DLD1 (cell line): ENCODE measurements around the gene BECN2.
"Not testable (repeated sequence)": the region's sequence is repeated elsewhere in the genome, so short reads cannot be mapped to it uniquely, and the experiment has no call there.

Source experiments
- in situ Hi-C: cut with HindIII; loops from 2 replicates; pipeline ENCODE4 v1.10.0; 2017; ENCODE audit warnings: low sequenced_read_pairs

The BECN2 gene

DNA sequence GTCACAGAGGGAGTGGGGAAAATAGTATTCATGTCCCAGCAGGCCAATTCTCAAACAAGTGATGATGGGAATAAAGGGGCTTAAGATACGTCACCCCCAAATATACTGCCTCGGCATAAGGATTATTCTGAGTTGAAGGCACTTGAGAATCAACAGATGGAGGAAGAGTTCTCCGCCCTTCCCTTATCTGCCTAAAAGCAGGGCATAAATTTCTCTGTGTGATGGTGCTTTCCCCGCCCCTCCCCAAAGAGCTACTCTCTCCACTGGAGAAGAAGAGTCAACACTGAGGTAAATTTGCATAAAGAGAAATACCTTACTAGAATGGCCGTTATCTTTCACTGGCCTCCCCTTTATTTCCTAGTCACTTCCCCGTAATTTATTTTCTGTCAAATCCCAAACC, 18.7 kb downstream of the BECN2 start:
- in situ Hi-C loops: no loop called here

DNA sequence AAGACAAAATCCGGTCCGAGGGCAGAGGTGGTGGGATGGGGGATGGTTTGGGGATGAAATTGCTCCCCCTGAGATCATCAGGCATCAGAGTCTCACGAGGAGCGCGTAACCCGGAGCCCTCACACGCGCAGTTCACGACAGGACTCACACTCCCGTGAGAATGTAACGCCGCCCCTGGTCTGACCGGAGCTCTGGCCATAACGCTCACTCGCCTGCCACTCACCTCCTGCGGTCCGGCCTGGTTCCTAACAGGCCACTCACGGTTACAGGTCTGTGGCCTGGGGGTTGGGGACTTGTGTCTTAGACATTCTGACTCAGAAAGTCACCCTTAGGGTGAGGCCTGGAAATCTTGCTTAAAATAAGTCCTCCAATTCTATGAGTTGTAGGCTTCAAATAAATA, 21.5 kb downstream of the BECN2 start:
- in situ Hi-C loops: no loop called here

DNA sequence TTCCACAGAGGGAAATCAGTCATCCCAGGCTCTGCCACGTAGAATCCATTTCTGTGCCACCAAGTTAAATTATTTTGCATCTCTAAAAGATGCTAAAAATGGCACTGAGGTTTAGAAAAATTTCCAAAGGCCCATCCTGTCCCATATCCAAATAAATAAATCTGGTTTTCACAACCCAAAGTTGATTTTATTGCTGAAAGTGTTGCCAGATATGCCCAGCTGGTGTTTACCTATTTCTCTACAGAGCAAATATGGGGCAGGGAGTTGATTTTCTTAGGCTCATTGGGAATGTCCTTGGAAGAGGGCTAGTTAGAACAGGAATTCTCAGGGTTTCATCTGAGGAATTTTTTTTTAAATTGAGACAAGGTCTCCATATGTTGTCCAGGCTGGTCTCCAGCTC, 22.4 kb downstream of the BECN2 start:
- in situ Hi-C loops: no loop called here

DNA sequence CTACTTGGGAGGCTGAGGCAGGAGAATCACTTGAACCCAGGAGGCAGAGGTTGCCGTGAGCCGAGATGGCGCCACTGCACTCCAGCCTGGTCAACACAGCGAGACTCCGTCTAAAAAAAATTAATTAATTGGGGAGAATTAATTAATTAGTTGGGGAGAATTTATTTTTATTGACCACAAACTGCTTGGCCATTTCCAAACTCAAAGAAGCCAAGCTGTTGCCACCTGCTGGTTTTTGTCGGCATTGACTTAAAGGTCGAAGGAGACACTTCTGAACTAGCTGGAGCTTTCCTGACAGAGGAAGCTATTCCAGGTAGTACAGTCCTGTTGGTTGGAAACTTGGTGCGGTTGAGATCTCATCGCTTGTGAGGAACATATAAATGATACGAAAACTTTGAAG, 28.2 kb downstream of the BECN2 start:
- in situ Hi-C loops: no loop called here

DNA sequence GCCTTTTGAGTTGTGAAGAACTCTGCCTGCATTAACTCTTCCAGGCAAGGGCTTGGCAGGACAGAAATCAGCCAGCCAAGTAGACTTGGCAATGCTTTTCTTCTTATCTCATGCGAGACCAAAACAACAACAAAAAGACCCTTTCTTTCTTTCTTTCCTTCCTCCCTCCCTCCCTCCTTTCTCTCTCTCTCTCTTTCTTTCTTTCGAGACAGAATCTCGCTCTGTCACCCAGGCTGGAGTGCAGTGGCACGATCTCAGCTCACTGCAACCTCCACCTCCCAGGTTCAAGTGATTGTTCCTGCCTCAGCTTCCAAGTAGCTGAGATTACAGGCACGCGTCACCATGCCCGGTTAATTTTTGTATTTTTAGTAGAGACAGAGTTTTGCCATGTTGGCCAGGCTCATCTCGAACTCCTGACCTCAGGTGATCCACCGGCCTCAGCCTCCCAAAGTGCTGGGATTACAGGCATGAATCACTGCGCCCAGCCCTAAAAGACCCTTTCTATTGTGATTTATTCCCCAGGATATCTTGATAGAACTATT, 30.9 kb downstream of the BECN2 start:
- in situ Hi-C loops: not testable (repeated sequence)

DNA sequence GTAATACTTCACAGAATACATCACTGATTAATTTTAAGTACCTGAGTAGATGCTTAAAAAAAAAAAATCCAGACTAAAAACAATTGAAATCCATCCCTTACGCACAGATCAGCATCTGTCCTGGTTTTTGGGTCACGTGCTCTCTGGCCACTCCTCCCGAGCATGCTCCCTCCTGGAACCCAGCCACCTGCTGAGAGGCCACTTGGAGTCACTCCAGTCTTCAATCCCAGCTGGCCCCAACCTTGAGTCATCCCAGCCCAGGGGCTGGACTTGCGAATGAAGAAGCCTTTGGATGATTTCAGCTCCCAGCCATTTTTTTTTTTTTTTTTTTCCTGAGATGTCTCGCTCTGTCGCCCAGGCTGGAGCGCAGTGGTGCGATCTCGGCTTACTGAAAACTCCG, 32.5 kb downstream of the BECN2 start:
- in situ Hi-C loops: no loop called here

DNA sequence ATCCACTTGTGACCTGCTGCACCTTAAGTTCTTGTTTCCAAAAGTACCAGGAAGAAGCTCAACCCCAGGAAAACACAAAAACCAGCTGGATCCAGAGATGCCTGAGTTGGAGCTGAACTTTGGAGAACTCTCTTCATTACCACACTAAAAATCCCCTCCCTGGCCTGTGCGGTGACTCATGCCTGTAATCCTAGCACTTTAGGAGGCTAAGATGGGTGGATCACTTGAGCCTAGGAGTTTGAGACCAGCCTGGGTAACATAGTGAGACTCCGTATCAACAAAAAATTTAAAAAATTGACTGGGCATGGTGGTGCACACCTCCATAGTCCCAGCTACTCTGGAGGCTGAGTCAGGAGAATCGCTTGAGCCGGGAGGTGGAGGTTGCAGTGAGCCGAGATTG, 35.2 kb downstream of the BECN2 start:
- in situ Hi-C loops: no loop called here

DNA sequence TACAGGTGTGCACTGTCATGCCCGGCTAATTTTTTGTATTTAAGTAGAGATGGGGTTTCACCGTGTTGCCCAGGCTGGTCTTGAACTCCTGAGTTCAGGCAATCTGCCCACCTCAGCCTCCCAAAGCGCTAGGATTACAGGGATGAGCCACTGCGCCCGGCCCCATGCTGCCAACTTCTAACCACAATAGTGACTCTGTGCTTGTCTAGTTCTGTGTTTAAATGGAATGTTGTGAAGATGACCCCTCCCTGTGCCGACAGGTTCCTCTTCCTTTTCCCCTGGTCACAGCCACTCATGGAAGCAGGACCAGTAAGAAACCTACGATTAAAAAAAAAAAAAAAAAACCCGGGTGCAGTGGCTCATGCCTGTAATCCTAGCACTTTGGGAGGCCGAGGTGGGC, 36.6 kb downstream of the BECN2 start:
- in situ Hi-C loops: no loop called here

DNA sequence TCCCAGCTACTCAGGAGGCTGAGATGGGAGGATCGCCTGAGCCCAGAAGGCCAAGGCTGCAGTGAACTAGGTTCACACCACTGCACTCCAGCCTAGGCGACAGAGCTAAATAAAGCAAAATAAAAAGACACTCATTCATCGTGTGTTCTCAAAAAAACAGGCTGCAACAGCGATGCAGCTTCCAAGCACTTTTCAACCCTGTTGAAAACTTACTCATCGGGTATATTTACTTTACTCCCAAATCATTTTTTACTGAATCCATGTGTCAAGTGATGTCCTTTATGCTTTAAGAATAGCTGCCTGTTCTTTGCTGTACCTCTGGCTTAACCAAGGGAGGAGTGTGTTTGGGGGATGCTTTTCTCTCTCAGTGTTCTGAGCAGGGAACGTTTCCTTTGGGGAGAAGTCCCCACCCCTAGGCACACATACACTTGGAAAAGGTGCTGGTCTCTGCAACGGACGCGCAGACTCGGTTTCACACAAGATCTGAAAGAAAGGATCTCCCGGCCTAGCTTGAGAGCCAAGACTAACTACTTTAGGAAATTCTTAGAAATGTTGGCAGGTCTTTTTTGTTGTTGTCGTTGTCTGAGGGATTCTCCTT, 39.9 kb downstream of the BECN2 start:
- in situ Hi-C loops: no loop called here

DNA sequence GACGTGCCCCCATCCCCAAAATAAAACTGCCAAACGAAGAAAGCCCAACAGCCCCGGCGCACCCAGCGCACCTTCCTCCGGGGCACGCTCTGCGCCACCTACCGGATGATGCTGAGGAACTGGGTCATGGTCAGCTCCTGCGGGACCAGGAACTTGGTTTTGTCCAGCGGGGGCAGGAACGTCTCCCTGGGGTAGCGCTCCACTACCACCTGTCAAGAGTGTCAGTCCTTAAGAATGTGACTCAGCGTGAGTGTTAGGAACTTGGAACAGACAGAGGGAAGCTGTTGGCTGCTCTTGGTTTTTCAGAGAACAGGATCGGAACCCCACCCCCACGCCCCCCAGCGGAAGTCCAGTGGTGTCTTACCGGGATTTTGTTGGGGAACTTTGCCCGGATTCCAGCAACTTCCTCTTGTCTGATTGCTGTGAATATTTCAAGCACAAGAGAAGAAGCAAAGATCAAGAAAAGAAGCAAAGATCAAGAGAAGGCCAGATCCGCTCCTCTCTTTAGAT, 40.9 kb downstream of the BECN2 start:
- in situ Hi-C loops: no loop called here

DNA sequence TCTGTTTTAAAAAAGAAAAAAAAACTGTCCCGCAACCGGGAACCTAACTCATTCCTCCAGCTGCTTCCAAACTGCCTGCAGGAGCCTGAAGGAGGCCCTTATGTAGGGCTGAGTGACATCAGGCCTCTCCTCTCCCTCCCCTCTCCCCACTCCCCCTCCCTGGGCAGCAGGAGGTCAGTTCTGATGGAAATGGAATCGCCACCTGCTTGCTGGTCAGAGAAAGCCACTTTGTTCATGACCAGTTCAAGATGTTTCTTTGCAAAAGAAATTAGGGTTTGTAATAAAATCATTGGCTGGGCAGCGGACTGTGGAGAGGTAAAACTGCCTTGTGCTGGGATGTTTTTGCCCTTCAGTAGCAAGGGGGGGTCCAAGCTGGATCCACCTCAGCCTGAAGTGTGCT, 41.5 kb downstream of the BECN2 start, which contains the start of gene MAP1LC3C:
TSS of gene MAP1LC3C (minus strand) at position 73 of the 400 bp plus-strand sequence. CDS start 90 bp downstream, outside the sequence.
- in situ Hi-C loops: no loop called here

DNA sequence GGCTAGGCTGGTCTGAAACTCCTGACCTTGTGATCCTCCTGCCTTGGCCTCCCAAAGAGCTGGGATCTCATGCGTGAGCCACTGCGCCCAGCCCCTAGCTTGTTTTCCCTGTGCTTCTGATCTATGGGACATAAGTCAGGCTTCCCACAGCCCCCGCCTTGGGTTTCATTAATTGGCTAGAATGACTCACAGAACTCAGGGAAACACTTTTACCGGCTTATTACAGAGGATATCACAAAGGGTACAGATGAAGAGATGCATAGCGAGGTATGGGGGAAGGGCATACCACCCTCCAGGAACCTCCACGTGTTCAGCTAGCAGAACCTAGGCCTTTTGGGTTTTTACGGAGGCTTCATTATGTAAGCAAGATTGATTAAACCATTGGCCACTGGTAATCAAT, 42.9 kb downstream of the BECN2 start:
- in situ Hi-C loops: no loop called here

DNA sequence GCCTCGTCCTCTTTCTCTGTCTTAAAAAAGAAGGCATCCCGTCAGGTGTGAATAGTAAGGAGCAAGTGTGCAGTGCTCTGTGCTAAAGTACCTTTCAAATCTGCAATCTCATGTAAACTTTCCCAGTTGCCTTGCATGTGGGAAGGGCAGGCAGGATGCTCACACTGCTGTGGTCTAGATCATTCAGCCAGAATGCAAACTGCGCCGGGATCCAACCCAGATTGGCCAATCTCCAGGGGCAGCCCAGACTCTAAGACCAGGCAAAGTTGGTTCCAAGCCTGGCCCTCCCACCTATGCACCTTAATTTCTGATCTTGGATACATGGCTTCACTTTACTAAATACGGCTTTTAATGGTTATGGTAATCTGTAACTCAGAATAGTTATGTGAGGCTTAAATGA, 44.5 kb downstream of the BECN2 start:
- in situ Hi-C loops: no loop called here

DNA sequence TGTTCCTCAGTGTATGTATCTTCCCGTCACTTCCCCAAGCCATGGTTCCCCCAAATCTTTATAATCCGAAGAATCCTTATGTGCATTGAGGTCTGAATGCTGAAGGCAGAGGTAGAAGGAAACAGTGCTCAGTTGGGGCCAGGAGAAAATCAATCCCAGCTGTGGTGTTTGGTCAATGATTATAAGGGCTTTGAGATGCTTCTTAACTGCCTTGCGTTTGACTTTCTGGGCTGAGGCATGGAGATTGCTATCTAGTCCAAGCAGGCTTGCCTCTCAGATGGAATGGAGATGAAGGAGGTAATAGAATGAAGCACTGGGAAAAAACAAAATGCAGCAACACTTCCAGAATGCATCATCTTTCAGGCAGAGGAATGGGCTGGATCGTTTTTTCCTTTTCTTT, 44.9 kb downstream of the BECN2 start:
- in situ Hi-C loops: no loop called here

DNA sequence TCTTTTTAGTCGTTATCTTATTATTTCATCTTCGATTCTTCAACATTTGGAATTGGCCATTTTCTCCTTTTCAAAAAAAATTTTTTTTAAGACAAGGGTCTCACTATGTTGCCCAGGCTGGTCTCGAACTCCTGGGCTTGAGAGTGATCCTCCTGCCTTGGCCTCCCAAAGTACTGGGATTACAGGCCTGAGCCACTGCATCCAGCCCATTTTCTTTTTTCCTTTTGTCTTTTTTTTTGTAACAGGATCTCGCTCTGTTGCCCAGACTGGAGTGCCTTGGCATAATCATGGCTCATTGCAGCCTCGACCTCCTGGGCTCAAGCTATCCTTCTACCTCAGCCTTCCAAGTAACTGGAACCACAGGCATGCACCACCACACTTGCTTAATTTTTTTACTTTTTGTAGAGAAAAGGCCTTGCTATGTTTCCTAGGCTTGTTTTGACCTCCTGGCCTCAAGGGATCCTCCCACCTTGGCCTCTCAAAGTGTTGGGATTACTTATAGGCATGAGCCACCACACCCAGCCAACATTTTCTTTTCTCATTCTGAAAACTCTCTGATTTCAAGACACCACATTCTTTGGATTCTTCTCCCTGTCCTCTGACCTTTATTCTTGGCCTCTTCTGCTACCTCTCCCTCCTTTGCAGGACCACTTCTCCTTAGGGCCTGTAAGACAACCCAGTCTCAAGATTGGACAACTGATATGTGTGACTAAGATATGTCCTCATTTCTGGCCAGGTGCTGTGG, 47.4 kb downstream of the BECN2 start:
- in situ Hi-C loops: no loop called here

DNA sequence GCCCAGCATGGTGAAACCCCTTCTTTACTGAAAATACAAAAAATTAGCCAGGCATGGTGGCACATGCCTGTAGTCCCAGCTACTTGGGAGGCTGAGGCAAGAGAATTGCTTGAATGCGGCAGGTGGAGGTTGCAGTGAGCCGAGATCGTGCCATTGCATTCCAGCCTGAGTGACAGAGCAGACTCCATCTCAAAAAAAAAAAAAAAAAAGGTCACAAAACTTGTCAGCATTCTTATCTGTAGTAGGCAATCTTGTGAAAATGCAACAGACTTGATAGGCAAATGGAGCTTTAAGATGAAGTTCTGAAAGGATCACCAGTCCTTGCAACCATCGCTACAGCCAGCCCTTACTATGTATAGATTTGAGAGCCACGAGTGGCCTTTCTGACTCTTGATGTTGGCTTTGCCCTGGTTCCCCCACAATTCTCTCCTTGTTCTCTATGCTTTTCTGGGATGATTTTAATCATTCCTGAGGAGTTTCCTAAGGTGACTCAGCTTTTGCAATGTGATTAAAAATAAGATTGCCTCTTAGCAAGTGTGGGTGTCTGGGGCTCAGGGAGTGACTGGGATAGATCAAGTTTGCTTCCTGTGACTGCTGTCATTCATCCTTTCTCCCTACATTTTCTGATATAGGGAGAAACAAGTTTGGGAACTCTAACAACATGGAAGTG, 48.4 kb downstream of the BECN2 start:
- in situ Hi-C loops: no loop called here

DNA sequence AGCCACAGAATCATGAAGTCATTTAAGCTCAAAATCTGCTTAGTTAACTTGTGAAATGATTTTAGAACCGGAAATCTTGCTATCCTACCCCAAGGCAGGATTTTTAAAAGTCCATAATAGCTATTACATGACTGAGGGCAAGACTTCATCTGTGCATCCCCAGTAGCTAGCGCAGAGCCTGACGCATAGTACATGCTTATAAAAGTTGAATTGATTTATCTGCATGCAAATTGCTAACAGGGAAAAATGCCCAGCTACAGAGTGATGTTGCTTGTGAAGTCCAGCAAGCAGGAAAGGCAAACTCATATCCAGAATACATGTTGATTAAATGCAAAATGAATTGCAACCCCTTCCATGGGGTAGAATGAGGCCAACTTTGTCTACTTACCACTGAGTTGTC, 49.4 kb downstream of the BECN2 start:
- in situ Hi-C loops: no loop called here
